Stimulated activated naive CD8-positive, alpha-beta T cell treated with anti-CD3 and anti-CD28 coated beads, Interleukin-15, Interleukin-2, amounts not matched to agents 100 ng/mL and 50 ng/mL, for 24 hours (primary cell): ENCODE results near the gene SLC25A23.
"Not testable (repeated sequence)": the region's sequence is repeated elsewhere in the genome, so short reads cannot be mapped to it uniquely, and the experiment has no call there.

Experiments used
- H3K27ac Mint-ChIP-seq: one replicate; pipeline ENCODE4 v1.8.0; 2021; ENCODE audit warnings: mild to moderate bottlenecking, mixed read lengths
- H3K27me3 Mint-ChIP-seq: one replicate; pipeline ENCODE4 v1.8.0; 2021; ENCODE audit warnings: mixed read lengths
- H3K36me3 Mint-ChIP-seq: one replicate; pipeline ENCODE4 v1.8.0; 2021; ENCODE audit warnings: low read depth, mixed read lengths
- H3K4me1 Mint-ChIP-seq: one replicate; pipeline ENCODE4 v1.8.0; 2021; ENCODE audit warnings: low read depth, mixed read lengths
- H3K4me3 Mint-ChIP-seq: one replicate; pipeline ENCODE4 v1.8.0; 2021; ENCODE audit warnings: mild to moderate bottlenecking, mixed read lengths
- H3K9me3 Mint-ChIP-seq: one replicate; pipeline ENCODE4 v1.8.0; 2021; ENCODE audit warnings: mixed read lengths

SLC25A23 gene

DNA sequence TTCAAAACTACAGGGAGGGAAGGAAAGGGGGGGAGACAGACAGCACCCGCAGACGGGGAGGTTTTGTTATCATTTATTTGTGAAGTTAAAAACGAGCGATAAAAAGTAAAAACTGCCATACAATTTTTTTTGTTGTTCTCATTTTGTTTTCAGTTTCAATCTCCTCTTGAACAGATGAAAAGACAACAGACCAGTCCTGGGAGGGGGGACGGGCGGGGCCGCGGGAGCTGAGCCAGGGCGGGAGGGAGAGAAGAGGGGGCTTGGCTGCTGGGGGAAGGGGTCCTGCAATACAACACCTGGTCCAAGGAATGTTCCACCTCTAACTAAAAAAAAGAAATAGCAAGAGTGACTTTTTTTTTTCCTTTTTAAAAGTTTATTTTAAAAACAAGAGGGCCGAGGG, 46.3 kb downstream of the SLC25A23 start:
- no peaks in the 10 kb centered on the region for H3K9me3 Mint-ChIP-seq
- H3K4me3 Mint-ChIP-seq, result no peak overlapping the region
- peaks cover 45% of the 10 kb centered on the region for H3K36me3 Mint-ChIP-seq
- no peaks in the 10 kb centered on the region for H3K4me1 Mint-ChIP-seq
- no peaks in the 10 kb centered on the region for H3K27me3 Mint-ChIP-seq
- H3K27ac Mint-ChIP-seq, result no peak overlapping the region

DNA sequence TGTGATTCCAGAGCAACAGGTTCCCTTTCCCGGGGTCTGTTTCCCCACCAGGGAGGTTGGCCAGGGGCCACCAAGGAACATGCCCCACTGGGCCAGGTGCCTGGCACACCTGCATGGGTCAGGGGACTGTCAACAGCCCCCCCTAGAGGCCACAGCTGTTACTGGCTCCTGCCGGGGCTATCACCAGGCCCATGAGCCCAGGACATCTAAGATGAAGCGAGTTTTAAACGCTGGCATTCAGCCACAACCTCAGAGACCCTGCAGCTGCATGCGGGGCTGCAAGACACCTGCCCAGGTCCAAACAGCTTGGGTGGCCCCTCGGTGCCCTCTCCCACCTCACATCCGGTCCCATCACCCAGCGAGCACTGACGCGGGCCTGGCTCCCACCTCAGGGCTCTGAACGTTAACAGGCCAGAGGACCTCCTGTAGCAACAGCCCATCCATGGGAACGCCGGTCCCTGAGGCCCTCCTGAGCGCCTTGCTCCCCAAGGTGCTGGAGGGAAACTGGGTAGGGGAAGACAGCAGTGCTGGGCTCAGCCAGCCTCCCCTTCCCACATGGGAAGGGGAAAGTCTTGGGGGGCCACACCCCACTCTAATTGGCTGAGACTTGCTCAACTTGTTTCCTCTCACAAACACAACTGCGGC, 47.0 kb downstream of the SLC25A23 start:
- Mint-ChIP-seq H3K27me3 (no peaks in the 10 kb centered on the region), H3K36me3 (peaks cover 40% of the 10 kb centered on the region), H3K27ac (no peak overlapping the region), H3K4me3 (no peak overlapping the region), H3K4me1 (no peaks in the 10 kb centered on the region), H3K9me3 (no peaks in the 10 kb centered on the region)

- Mint-ChIP-seq H3K4me1 (no peaks in the 10 kb centered on the region), H3K4me3 (no peak overlapping the region), H3K9me3 (no peaks in the 10 kb centered on the region), H3K27me3 (no peaks in the 10 kb centered on the region), H3K27ac (no peak overlapping the region), H3K36me3 (peaks cover 35% of the 10 kb centered on the region)
Observed at GRCh38 chr19:6412061-6412446, 47.5 kb downstream of the SLC25A23 start.

DNA sequence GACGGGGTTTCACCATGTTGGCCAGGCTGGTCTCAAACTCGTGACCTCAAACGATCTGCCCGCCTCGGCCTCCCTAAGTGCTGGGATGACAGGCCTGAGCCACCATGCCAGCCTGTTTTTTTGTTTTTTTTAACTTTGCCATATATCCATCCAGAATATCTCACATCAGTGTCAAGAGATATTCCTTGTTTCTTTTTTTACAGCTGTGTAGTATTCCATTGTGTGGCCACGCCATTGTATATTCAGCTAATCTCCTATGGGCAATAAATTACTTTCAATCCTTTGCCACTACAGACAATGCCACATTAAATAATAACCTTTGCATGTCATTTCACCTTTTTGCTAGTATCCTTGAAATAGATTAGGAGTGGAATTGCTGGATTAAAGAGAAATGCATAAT, 50.2 kb downstream of the SLC25A23 start:
- Mint-ChIP-seq H3K4me1 (no peaks in the 10 kb centered on the region), H3K27me3 (no peaks in the 10 kb centered on the region), H3K4me3 (no peak overlapping the region), H3K9me3 (no peaks in the 10 kb centered on the region), H3K36me3 (peaks cover 17% of the 10 kb centered on the region), H3K27ac (no peak overlapping the region)

GRCh38 chr19:6406401-6406800, 53.2 kb downstream of the SLC25A23 start:
- Mint-ChIP-seq H3K27me3 (no peaks in the 10 kb centered on the region), H3K4me1 (no peaks in the 10 kb centered on the region), H3K27ac (no peak overlapping the region), H3K4me3 (no peak overlapping the region), H3K9me3 (no peaks in the 10 kb centered on the region), H3K36me3 (no peaks in the 10 kb centered on the region)

DNA sequence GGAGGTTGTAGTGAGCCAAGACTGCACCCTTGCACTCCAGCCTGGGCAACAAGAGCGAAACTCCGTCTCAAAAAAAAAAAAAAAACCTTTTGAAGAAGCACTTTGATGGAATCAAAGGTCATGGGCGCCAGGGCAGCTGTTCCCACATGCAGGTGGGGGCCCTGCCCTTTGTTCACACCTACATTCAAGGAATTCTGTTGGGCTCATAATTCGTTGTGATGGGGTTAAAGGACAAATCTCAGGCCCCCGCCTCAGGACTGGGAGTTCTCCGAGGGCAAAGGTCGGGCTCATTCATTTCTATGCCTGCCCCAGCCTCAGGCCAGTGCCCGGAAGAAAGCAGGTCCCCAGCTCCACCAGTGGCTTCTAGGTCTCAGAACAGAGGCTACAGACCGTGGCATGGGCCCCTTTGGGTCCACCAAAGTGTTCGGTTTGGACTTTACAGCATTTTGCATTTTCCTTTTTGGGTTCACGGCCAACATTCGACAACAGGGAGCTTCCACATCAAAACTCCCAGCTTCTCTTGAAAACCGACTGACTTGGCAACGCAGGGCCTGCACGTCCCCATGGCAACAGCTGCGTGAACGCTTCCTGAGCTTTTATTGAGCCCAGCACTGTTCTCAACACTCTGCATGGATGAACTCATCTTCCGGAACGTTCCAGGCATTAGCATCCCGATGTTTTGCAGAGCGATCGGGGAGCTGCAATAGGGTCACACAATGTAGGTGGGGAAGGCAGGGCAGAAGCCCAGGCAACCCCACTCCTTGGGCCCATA, 56.6 kb downstream of the SLC25A23 start:
- Mint-ChIP-seq H3K27me3 (no peaks in the 10 kb centered on the region), H3K27ac (no peak overlapping the region), H3K9me3 (no peaks in the 10 kb centered on the region), H3K4me3 (no peak overlapping the region), H3K36me3 (no peaks in the 10 kb centered on the region), H3K4me1 (no peaks in the 10 kb centered on the region)

DNA sequence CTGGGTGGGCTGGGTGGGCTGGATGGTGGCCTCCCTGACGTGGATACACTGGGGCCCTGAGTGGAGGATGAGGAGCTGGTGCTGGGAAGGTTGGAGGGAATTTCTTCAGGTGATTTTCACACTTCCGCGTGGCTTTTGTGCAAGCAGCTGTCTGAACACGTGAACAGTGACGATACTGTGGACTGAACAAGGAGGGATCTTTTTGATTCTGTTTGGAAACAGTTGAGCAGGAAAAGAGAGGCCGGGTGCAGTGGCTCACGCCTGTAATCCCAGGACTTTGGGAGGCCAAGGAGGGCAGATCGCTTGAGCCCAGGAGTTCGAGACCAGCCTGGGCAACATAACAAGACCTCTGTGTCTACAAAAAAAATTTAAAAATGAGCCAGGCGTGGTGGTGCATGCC, 57.5 kb downstream of the SLC25A23 start:
- Mint-ChIP-seq H3K27me3 (no peaks in the 10 kb centered on the region), H3K4me1 (no peaks in the 10 kb centered on the region), H3K9me3 (no peaks in the 10 kb centered on the region), H3K27ac (no peak overlapping the region), H3K36me3 (no peaks in the 10 kb centered on the region), H3K4me3 (no peak overlapping the region)

DNA sequence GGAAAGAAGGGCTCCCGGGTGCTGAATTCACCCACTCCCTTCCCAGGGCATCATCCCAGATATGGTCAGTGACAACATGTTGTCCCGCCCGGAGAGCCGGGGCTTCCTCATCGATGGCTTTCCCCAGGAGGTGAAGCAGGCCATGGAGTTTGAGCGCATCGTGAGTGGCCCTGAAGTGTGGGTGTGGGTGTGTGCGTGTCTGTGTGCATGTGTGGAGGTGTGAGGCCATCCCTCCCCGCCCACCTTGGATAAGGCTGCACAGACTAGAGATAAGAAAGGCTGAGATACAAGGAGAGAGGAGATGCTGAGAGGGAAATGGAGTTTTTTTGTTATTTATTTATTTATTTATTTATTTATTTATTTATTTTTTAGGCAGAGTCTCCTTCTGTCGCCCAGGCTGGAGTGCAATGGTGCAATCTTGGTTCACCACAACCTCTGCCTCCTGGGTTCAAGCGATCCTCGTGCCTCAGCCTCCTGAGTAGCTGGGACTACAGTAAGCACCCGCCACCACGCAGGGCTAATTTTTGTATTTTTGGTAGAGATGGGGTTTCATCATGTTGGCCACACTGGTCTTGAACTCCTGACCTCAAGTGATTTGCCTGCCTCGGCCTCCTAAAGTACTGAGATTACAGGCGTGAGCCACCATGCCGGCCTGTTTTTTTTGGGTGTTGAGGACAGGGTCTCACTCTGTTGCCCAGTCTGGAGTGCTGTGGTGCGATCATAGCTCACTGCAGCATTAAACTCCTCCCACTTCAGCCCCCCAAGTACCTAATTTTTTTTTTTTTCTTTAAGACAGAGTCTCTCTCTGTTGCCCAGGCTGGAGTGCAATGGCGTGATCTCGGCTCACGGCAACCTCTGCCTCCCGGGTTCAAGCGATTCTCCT, 59.3 kb downstream of the SLC25A23 start:
- not testable (repeated sequence) for H3K36me3 Mint-ChIP-seq, H3K4me3 Mint-ChIP-seq, H3K4me1 Mint-ChIP-seq, H3K9me3 Mint-ChIP-seq, H3K27ac Mint-ChIP-seq, H3K27me3 Mint-ChIP-seq

DNA sequence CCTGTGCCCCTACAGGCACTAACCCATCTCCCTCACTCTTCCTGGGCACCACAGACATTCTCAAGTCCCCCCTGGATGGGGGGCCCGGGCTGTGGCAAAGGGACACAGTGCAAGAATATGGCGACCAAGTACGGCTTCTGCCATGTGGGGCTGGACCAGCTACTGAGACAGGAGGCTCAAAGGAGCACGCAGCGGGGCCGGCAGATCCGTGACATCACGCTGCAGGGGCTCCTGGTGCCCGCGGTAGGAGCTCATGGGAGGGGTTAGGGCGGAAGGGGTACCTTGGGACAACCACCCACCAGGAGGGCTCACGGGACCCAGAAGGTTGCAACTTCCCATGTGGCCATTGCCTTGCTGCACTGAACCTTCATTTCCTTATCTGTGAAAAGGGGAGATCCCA, 63.3 kb downstream of the SLC25A23 start:
- H3K27me3 Mint-ChIP-seq, result no peaks in the 10 kb centered on the region
- H3K4me3 Mint-ChIP-seq, result no peak overlapping the region
- peaks cover 6% of the 10 kb centered on the region for H3K36me3 Mint-ChIP-seq
- H3K9me3 Mint-ChIP-seq, result no peaks in the 10 kb centered on the region
- H3K4me1 Mint-ChIP-seq, result peaks cover 20% of the 10 kb centered on the region
- no peak overlapping the region for H3K27ac Mint-ChIP-seq

DNA sequence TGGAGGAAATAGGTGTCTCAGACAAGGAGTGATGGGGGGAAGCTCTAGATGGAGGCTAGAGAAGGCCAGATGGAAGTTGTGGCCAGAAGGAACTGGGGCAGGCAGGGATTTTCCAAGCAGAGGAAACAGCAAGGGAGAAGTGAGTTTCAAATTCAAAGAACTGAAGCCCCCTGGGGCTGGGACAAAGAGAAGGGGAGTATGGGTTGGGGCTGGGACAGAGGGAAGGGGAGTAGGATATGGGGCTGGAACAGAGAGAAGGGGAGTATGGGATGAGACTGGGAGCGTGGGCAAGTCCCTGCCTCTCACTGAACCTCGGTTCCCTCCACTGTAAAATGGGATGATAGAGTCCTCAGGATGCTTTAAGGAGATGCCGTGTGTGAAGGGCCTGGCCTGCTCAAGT, 64.8 kb downstream of the SLC25A23 start:
- H3K27ac Mint-ChIP-seq, result peak overlapping the region; percentile 58
- no peaks in the 10 kb centered on the region for H3K27me3 Mint-ChIP-seq
- H3K9me3 Mint-ChIP-seq, result no peaks in the 10 kb centered on the region
- H3K36me3 Mint-ChIP-seq, result peaks cover 12% of the 10 kb centered on the region
- no peak overlapping the region for H3K4me3 Mint-ChIP-seq
- peaks cover 25% of the 10 kb centered on the region for H3K4me1 Mint-ChIP-seq

DNA sequence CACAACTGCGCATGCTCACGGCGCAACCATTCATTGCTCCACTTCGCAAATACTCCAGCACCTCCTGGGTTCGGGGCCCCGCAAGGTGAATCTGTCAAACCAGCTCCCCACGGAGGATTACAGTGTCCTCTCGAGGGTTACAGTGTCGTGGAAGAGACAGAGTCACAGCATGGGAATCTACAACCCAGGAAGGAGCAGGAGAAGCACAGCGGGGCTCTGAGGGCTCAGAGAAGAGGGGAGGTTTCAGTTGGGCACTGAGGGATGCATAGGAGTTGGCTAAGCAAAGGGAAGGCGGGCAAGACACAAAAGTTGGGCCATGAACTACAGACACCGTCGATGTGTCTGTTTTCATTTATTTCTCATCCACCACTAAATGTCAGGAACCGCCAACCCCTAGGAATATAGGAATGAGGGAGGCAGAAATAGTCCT, 65.6 kb downstream of the SLC25A23 start:
- Mint-ChIP-seq H3K9me3 (no peaks in the 10 kb centered on the region), H3K27me3 (no peaks in the 10 kb centered on the region), H3K36me3 (peaks cover 18% of the 10 kb centered on the region), H3K4me3 (peak overlapping the region; percentile 90), H3K27ac (peak overlapping the region; percentile 96), H3K4me1 (peaks cover 25% of the 10 kb centered on the region)

- no peaks in the 10 kb centered on the region for H3K9me3 Mint-ChIP-seq
- peaks cover 25% of the 10 kb centered on the region for H3K4me1 Mint-ChIP-seq
- H3K27ac Mint-ChIP-seq, result peak within 1 kb of the TSS; percentile 96
- H3K36me3 Mint-ChIP-seq, result peaks cover 20% of the 10 kb centered on the region
- H3K4me3 Mint-ChIP-seq, result peak within 1 kb of the TSS; percentile 90
- no peaks in the 10 kb centered on the region for H3K27me3 Mint-ChIP-seq
Observed at GRCh38 chr19:6393074-6393982, 66.3 kb downstream of the SLC25A23 start, which contains the start of gene GTF2F1. Gene GTF2F1, minus strand, starts transcription at chr19:6393164. Its CDS starts 169 bp downstream, at chr19:6392995.

DNA sequence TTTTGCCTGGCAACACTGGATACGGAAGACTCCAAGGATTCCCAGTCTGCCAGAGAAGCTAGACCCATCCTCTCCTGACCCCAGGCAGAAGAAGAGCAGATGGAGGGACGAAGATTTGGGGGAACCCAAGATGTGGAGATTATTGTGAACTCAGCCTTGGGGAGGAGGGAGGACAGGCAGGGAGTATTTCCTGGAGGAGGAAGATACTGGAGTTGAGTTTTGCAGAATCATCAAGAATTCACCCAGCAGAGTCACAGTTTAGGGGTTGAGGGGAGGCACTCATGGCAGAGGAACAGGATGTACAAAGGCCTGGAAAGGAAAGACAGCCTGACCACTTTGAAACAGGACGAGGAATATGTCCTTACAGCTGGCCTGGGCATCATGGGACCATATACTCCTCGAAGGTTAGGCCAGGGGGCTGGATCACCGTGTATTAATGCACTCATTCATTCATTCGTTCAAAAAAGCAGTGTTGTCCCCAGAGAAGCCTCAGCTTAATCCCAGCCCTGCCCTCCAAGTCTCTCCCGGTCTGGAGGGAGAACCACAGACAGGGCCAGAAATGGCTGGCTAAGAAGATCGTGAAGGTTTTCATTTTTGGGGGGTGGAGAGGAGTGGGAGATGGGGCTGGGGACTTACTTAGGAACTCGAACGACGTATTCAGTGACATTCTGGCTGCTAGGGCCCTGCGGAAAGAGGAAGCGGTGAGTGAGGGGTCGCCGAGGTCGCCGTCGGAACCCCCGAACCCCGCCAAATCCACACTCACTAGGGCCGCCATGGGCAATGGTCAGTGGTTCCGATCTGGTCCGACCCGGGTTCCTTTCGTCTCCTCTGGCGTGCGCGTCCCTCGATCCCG, 67.1 kb downstream of the SLC25A23 start:
- peaks cover 25% of the 10 kb centered on the region for H3K4me1 Mint-ChIP-seq
- peak overlapping the region; percentile 90 for H3K4me3 Mint-ChIP-seq
- peak overlapping the region; percentile 96 for H3K27ac Mint-ChIP-seq
- H3K9me3 Mint-ChIP-seq, result no peaks in the 10 kb centered on the region
- H3K36me3 Mint-ChIP-seq, result peaks cover 23% of the 10 kb centered on the region
- H3K27me3 Mint-ChIP-seq, result no peaks in the 10 kb centered on the region
